Endometrium (tissue), 2 donors: ENCODE results near the gene RBBP8NL.

Experiments used
- FAIRE-seq: peaks from 2 replicates; lab custom pipeline; 2012; peaks lifted over from hg19 to GRCh38; lab: Jason Lieb, UNC
- donor health status: control.
- donor health status: control.

The RBBP8NL gene

GRCh38 chr20:62362991-62363919 is 64.1 kb downstream of the RBBP8NL start:
- no peak for FAIRE-seq

DNA sequence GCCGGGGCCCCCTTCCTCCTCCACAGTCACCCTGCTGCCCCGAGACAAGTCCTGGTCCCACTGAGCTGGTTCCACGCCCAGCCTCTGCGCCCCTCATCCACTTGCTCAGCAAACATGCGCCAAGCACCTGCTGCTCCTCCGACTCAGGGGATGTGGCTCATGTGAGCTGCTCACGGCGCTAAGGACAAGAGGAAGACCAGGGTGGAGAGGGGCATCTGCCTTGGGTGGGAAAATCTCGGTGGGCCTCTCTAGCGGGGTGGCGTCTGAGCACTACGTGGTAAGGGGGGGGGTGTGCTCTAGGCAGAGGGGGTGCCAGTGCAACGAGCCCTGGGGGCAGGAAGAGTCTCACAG is 64.8 kb downstream of the RBBP8NL start:
- no peak for FAIRE-seq

- FAIRE-seq: no peak
Observed at GRCh38 chr20:62361799-62362589, 65.3 kb downstream of the RBBP8NL start.

GRCh38 chr20:62360854-62361798 is 66.2 kb downstream of the RBBP8NL start:
- FAIRE-seq: no peak
